ENCODE measurements around the gene PPP3CA. TPM values are rescaled to one million over a fixed set of nuclear protein-coding genes. Genes with fewer than 3 reads are reported as not detected.
"Not testable (repeated sequence)": the region's sequence is repeated elsewhere in the genome, so short reads cannot be mapped to it uniquely, and the experiment has no call there.

The PPP3CA gene
- total RNA-seq, 2 donors from 2014 or later, result 71.3 to 142 TPM

DNA sequence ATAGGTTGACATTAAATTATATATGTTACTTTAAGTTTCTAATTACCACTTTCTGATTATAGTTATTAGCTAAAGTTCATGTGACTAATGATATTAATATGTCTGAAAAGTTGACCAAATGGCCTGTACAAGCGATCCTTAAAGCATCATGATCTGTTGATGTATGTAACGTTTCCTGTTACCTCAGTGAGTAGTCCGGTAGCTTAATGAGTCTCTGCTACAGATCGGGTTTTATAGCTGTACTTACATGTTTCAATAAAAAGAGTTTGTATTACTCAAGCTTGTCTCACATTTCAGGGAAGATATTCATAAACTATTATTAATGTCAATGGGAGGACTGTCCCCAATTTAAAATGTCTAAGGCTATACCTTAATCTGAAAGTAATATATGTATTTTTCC is 246.3 kb downstream of the PPP3CA start:
- TF ChIP-seq POLR2A (IDR thresholded peaks at IDR 0.05) (no peak), POLR2AphosphoS5 (IDR thresholded peaks at IDR 0.05) (no peak)
- TF ChIP-seq, protein P1, sequence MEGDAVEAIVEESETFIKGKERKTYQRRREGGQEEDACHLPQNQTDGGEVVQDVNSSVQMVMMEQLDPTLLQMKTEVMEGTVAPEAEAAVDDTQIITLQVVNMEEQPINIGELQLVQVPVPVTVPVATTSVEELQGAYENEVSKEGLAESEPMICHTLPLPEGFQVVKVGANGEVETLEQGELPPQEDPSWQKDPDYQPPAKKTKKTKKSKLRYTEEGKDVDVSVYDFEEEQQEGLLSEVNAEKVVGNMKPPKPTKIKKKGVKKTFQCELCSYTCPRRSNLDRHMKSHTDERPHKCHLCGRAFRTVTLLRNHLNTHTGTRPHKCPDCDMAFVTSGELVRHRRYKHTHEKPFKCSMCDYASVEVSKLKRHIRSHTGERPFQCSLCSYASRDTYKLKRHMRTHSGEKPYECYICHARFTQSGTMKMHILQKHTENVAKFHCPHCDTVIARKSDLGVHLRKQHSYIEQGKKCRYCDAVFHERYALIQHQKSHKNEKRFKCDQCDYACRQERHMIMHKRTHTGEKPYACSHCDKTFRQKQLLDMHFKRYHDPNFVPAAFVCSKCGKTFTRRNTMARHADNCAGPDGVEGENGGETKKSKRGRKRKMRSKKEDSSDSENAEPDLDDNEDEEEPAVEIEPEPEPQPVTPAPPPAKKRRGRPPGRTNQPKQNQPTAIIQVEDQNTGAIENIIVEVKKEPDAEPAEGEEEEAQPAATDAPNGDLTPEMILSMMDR (IDR thresholded peaks at IDR 0.05), result no peak
- 53% methylated on average over 4 of the region's 4 CpGs for WGBS
- Histone ChIP-seq H3K36me3 (no peaks in the 10 kb centered on the region), H3K27ac (no peak overlapping the region), H3K4me1 (replicated peaks) (peaks cover 12% of the 10 kb centered on the region), H3K9me3 (no peaks in the 10 kb centered on the region), H3K27me3 (replicated peaks; ENCODE audit: insufficient read depth) (no peaks in the 10 kb centered on the region), H3K4me3 (no peak overlapping the region)
- no peak for DNase-seq (ENCODE audit: low spot score)
- intact Hi-C loops (cut with DNase I), result no loop called here

DNA sequence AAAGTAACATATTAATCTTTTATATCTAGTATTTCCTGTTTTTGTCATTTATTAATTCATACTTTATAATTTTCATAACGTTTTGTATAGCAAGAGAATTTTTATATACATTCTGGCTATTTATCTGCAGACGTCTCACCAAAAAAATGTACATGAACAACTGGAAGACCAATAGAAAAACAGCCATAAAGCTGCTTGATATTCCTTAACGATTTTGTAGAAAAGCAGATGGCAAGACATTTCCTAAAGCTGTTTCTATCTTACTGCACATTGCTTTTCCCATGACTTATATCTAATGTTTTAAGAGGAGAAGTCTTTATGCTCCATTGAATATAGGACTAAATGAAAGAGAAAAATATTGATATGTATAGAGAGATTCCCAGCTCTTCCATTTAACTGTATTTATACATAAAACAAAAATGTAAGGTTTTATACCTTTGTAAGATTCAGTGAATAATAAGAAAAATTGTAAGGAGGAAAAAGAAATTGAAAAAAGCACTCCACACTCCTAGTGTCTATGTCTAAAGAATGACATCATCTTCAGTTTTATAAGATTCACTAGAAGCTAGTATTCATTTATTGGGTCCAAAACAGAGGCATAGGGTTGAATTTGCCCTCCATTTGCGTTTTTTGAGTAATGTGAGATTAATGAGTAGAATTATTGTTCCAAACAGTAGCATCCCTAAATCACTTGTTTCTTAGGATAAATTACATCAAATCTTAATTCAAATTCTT is 248.5 kb downstream of the PPP3CA start:
- no peaks in the 10 kb centered on the region for H3K27me3 ChIP-seq (replicated peaks; ENCODE audit: insufficient read depth)
- intact Hi-C loops (cut with DNase I), result no loop called here
- no peaks in the 10 kb centered on the region for H3K36me3 ChIP-seq
- 61% methylated on average over 4 of the region's 4 CpGs for WGBS
- H3K4me1 ChIP-seq (replicated peaks), result peaks cover 3% of the 10 kb centered on the region
- H3K27ac ChIP-seq, result no peak overlapping the region
- no peak overlapping the region for H3K4me3 ChIP-seq
- TF ChIP-seq POLR2AphosphoS5 (IDR thresholded peaks at IDR 0.05) (no peak), POLR2A (IDR thresholded peaks at IDR 0.05) (no peak)
- TF ChIP-seq, protein P1 (IDR thresholded peaks at IDR 0.05), result no peak
- no peaks in the 10 kb centered on the region for H3K9me3 ChIP-seq
- DNase-seq (ENCODE audit: low spot score), result no peak

DNA sequence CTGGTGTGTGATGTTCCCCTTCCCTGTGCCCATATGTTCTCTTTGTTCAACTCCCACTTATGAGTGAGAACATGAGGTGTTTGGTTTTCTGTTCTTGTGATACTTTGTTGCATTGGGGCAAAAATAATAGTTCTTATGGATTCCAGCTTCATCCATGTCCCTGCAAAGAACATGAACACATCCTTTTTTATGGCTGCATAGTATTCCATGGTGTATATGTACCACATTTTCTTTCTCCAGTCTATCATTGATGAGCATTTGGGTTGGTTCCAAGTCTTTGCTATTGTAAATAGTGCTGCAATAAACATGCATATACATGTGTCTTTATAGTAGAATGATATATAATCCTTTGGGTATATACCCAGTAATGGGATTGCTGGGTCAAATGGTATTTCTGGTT is 254.7 kb downstream of the PPP3CA start:
- intact Hi-C loops (cut with DNase I); H3K4me3 ChIP-seq; DNase-seq (ENCODE audit: low spot score); H3K9me3 ChIP-seq; H3K36me3 ChIP-seq; H3K27ac ChIP-seq; H3K27me3 ChIP-seq (replicated peaks; ENCODE audit: insufficient read depth); H3K4me1 ChIP-seq (replicated peaks): not testable (repeated sequence)

DNA sequence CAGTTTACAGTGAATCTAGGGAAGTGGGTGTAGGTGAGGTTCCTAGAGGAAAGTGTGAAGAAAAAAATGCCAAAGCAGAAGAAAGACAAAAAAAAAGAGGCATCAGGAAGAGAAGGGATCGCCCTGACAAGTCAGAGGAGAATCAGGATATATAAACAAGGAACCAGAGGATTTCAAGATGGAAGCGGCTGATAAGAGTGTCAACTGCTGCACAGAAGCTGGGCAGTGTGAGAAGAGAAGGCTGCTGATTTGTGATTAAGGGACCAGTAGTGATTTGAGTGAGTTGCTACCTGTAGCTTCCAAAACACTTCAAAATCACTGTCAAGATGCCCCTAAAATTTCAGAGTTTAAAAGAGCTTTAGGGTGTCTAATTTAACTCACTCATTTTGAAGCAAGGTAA is 258.2 kb downstream of the PPP3CA start:
- Histone ChIP-seq H3K27ac (no peak overlapping the region), H3K36me3 (no peaks in the 10 kb centered on the region), H3K9me3 (no peaks in the 10 kb centered on the region), H3K4me3 (no peak overlapping the region), H3K4me1 (replicated peaks) (no peaks in the 10 kb centered on the region), H3K27me3 (replicated peaks; ENCODE audit: insufficient read depth) (no peaks in the 10 kb centered on the region)
- intact Hi-C loops (cut with DNase I), result no loop called here
- TF ChIP-seq POLR2AphosphoS5 (IDR thresholded peaks at IDR 0.05), result no peak
- TF ChIP-seq POLR2A (IDR thresholded peaks at IDR 0.05), result no peak
- 38% methylated on average over 2 of the region's 2 CpGs for WGBS
- no peak for DNase-seq (ENCODE audit: low spot score)

DNA sequence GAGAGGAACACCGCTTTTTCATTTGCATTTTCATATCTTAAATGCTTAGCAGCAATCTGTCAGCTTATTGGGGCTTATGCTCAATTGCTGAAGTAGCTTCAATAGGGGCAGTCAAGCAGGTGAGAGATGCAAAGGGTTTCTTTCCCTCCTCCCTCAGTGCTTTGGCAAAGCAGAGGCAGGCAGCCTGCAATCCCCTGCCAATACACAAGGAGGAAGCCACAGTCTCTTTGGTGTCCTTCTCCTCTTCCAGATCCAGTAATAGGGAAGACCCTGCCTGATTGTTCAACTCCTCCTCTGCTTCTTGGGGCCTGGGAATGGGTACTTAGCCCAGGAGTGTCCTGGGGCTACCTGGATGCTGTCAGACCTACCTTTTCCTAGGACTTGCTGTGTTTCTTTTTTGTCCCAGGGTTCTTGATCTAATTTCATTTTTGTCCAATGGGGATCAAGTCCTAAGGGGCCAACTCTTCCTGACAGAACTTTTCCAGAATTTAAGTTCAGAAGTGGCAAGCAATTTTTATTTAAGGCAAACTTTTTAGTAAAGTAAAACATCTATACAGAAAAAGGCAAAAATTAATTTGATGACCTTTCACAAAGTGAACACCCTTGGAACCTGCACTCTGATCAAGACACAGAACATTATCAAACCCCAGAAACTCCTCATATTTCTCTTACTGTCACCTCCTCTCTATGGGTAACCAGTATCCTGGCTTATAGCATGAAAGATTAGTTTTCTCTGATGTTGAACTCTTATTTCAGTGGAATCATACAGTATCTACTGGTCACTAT is 260.3 kb downstream of the PPP3CA start:
- no peak for DNase-seq (ENCODE audit: low spot score)
- H3K27ac ChIP-seq, result no peak overlapping the region
- no peak overlapping the region for H3K4me3 ChIP-seq
- intact Hi-C loops (cut with DNase I), result no loop called here
- H3K9me3 ChIP-seq, result no peaks in the 10 kb centered on the region
- H3K27me3 ChIP-seq (replicated peaks; ENCODE audit: insufficient read depth), result no peaks in the 10 kb centered on the region
- H3K4me1 ChIP-seq (replicated peaks), result no peaks in the 10 kb centered on the region
- TF ChIP-seq, protein P1 (IDR thresholded peaks at IDR 0.05), result no peak
- TF ChIP-seq POLR2AphosphoS5 (IDR thresholded peaks at IDR 0.05) (no peak), POLR2A (IDR thresholded peaks at IDR 0.05) (no peak)
- WGBS, result 88% methylated on average over 1 of the region's 1 CpG
- H3K36me3 ChIP-seq, result no peaks in the 10 kb centered on the region
